Activated naive CD4-positive, alpha-beta T cell treated with anti-CD3 and anti-CD28 coated beads, Interleukin-2, amount 50 U/mL, for 72 hours (primary cell): ENCODE results near the gene ITGB3. TPM values are rescaled to one million over a fixed set of nuclear protein-coding genes. Genes with fewer than 3 reads are reported as not detected.

ENCODE experiments used
- ATAC-seq, 2 donors: fragments of 150-1000 bp; cut with Tn5 transposase; 2 replicates each; pipeline ENCODE4 v1.10.0; 2021; ENCODE audit warnings: mild to moderate bottlenecking in 2 of 2, moderate library complexity in 2 of 2
- DNase-seq, 2 donors: peaks; one replicate each; pipeline ENCODE4 v3.0.0; 2021 to 2022; ENCODE audit warnings: low spot score in 2 of 2
- H3K27ac Mint-ChIP-seq, 2 donors: one replicate each; pipeline ENCODE4 v1.8.0; 2022; ENCODE audit warnings: mild to moderate bottlenecking in 2 of 2, mixed read lengths in 2 of 2
- H3K36me3 Mint-ChIP-seq, 2 donors: one replicate each; pipeline ENCODE4 v1.8.0; 2022; ENCODE audit warnings: mixed read lengths in 2 of 2
- H3K9me3 Mint-ChIP-seq, 2 donors: one replicate each; pipeline ENCODE4 v1.8.0; 2022; ENCODE audit warnings: mixed read lengths in 2 of 2
- total RNA-seq, 2 donors: library from RNA; stranded (reverse); gene quantifications; one replicate each; pipeline ENCODE4 v1.2.3, GENCODE V29; 2022

Gene ITGB3
- total RNA-seq, 2 donors from 2014 or later, result 0.10 TPM; not detected in 1

- peaks cover 7 to 8% of the 10 kb centered on the region in 2 donors for H3K9me3 Mint-ChIP-seq
- ATAC-seq, result no peak
- DNase-seq, result no peak
- no peak overlapping the region for H3K27ac Mint-ChIP-seq
- H3K36me3 Mint-ChIP-seq, result peaks cover 0 to 6% of the 10 kb centered on the region in 2 donors
Observed at GRCh38 chr17:47297661-47298400, 44.2 kb downstream of the ITGB3 start.

DNA sequence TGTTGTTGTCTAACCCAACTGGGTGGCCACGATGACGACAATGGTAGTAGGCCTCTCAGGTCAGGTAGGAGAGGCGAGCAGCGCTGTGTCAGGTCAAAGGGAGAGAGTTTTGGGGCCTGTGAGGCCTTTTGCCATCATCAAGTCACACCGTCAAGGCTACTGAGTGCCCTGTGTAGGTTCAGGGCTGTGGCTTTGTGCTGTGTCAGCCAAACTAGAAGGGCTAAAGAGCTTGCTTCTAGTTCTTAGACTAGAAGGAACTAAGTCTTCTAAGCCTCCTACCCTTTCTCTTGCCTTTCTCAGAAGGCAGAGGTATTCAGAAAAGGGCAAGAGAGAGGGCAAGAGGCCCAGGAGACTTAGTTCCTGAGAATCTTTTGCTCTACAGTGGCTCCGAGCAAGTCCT lies 45.1 kb downstream of the ITGB3 start:
- peaks cover 7 to 8% of the 10 kb centered on the region in 2 donors for H3K9me3 Mint-ChIP-seq
- no peak overlapping the region for H3K27ac Mint-ChIP-seq
- no peak for ATAC-seq
- peaks cover 0 to 6% of the 10 kb centered on the region in 2 donors for H3K36me3 Mint-ChIP-seq
- no peak for DNase-seq

DNA sequence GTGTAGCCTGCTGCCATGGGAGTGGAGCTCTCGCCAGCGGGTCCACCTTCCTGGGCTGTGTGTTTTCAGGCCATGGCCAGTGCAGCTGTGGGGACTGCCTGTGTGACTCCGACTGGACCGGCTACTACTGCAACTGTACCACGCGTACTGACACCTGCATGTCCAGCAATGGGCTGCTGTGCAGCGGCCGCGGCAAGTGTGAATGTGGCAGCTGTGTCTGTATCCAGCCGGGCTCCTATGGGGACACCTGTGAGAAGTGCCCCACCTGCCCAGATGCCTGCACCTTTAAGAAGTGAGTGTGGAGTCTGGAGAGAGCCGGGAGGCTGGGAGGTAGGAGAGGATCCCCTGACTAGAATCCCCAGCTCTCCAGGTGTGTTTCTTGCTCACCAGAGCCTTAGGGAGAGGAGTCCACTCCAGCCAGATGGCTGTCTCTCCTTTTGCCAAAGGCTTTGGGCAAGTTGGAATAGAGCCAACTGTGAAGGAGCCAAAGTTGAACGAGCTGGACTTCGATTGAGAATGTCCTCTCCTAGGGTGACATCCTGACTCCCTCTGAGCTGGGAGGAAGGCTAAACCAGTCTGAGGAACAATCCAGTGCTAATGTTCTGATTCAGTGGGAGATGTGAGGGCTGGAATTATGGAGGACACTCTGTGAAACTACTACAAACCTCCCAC lies 45.7 kb downstream of the ITGB3 start:
- no peak overlapping the region for H3K27ac Mint-ChIP-seq
- H3K9me3 Mint-ChIP-seq, result peaks cover 7 to 8% of the 10 kb centered on the region in 2 donors
- DNase-seq (no peak), ATAC-seq (no peak)
- H3K36me3 Mint-ChIP-seq, result peaks cover 0 to 6% of the 10 kb centered on the region in 2 donors

DNA sequence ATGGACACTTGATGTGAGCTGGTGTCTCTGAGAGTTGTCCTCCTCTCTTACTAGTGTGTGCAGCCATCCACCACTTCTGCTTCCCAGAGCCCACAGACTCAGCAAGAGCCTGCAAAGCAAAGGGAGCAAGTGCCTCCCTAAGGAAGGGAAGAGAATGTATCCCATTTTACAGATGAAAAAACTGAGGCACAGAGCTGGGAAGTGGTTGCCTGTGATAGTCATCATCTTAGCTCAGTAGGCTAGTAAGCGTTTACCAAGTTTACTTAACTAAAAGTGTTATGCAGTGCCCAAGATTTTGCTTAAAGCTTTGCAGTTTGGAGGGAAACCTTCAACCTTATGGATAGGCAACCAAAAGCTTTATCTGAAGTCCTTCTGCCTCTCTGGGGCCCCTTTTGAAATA lies 47.1 kb downstream of the ITGB3 start:
- H3K9me3 Mint-ChIP-seq, result peaks cover 7 to 8% of the 10 kb centered on the region in 2 donors
- H3K27ac Mint-ChIP-seq, result no peak overlapping the region
- no peak for ATAC-seq
- DNase-seq, result no peak
- H3K36me3 Mint-ChIP-seq, result peaks cover 0 to 6% of the 10 kb centered on the region in 2 donors

DNA sequence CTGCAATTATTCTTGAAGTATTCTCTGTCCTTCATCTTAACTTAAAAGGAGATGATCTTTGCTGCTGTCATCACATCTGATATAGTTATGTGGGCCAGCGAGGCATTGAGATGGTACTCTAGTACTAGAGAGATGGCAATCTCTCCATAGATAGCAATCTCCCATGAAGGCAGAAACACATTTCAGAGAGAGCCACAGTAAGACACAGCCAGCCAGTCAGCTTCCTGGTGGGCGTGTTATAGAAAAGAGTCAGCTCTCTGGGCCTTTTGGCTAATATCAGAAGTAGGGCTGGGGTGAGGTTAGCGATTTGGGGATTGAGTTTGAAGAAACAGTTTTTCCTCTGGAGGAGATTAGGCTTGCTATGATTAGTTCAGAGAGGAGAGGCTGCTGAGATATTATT lies 47.5 kb downstream of the ITGB3 start:
- peaks cover 7 to 8% of the 10 kb centered on the region in 2 donors for H3K9me3 Mint-ChIP-seq
- DNase-seq (no peak), ATAC-seq (peak in 1 of 2 donors; percentile 67)
- H3K36me3 Mint-ChIP-seq, result peaks cover 0 to 6% of the 10 kb centered on the region in 2 donors
- no peak overlapping the region for H3K27ac Mint-ChIP-seq

- no peak overlapping the region for H3K27ac Mint-ChIP-seq
- DNase-seq, result no peak
Observed at GRCh38 chr17:47301831-47302230, 48.2 kb downstream of the ITGB3 start.

GRCh38 chr17:47304186-47304585 lies 50.6 kb downstream of the ITGB3 start:
- peak overlapping the region in 1 of 2 donors; percentile 29 for H3K27ac Mint-ChIP-seq
- H3K9me3 Mint-ChIP-seq, result peaks cover 7 to 8% of the 10 kb centered on the region in 2 donors
- DNase-seq (no peak), ATAC-seq (no peak)
- H3K36me3 Mint-ChIP-seq, result peaks cover 0 to 6% of the 10 kb centered on the region in 2 donors

More at GRCh38 chr17:47301831-47302230, 48.2 kb downstream of the ITGB3 start:
- Mint-ChIP-seq H3K36me3 (peaks cover 0 to 6% of the 10 kb centered on the region in 2 donors), H3K9me3 (peaks cover 7 to 8% of the 10 kb centered on the region in 2 donors)
- ATAC-seq, result no peak

- ATAC-seq (peak in 1 of 2 donors; percentile 55), DNase-seq (no peak)
- Mint-ChIP-seq H3K36me3 (peaks cover 0 to 6% of the 10 kb centered on the region in 2 donors), H3K9me3 (peaks cover 7 to 8% of the 10 kb centered on the region in 2 donors), H3K27ac (no peak overlapping the region)
Observed at GRCh38 chr17:47305302-47305923, 51.8 kb downstream of the ITGB3 start.

DNA sequence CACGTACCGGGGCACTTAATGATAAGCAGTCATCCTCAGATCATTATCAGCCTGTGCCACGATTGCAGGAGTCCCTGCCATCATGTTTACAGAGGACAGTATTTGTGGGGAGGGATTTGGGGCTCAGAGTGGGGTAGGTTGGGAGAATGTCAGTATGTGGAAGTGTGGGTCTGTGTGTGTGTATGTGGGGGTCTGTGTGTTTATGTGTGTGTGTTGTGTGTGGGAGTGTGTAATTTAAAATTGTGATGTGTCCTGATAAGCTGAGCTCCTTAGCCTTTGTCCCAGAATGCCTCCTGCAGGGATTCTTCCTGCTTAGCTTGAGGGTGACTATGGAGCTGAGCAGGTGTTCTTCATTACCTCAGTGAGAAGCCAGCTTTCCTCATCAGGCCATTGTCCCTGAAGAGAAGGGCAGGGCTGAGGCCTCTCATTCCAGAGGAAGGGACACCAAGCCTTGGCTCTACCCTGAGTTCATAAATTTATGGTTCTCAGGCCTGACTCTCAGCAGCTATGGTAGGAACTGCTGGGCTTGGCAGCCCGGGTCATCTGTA lies 56.6 kb downstream of the ITGB3 start:
- DNase-seq, result no peak
- H3K27ac Mint-ChIP-seq, result no peak overlapping the region
- no peak for ATAC-seq
- H3K36me3 Mint-ChIP-seq, result no peaks in the 10 kb centered on the region
- no peaks in the 10 kb centered on the region for H3K9me3 Mint-ChIP-seq

DNA sequence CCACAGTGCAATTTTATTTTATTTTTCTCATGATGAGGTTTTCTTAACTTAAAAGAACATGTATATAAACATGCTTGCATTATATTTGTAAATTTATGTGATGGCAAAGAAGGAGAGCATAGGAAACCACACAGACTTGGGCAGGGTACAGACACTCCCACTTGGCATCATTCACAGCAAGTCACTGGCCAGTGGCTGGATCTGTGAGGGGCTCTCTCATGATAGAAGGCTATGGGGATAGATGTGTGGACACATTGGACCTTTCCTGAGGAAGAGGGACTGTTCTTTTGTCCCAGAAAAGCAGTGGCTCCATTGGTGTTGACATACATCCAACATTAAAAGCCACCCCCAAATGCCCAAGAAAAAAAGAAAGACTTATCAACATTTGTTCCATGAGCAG lies 57.8 kb downstream of the ITGB3 start:
- DNase-seq, result no peak
- Mint-ChIP-seq H3K27ac (no peak overlapping the region), H3K36me3 (no peaks in the 10 kb centered on the region), H3K9me3 (no peaks in the 10 kb centered on the region)
- ATAC-seq, result no peak

DNA sequence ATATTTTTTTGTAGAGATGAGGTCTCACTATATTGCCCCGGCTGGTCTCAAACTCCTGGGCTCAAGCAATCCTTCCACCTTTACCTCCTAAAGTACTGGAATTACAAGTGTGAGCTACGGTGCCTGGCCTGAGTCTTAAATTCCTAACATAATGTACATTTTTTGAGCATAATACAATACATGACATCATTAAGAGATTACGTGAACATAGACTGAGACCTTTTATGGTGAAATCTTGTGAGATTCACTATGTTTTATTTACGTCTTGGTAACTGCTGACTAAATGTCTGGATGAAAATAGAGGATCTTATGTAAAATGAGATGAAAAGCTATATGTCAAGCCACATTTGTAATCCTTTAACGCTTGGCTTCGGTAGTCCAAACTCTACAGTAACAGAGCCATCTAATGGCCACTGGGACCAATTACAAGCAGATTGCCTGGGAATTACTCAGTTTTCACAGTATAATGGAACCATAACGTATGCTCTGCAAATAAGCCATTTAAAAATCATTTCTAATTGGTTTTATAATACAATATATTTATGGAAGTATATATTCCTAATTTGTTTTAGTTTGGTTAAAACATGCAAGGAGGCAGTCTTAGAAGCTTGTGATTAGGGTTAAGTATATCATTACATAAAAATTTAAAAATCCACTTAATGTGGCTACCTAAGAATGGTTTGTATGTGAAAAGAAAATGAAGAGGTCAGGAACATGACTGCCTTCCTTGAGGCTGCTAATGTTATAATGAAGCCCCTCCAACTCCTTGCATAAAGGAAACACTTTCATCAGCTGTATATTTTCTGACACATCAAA lies 62.0 kb downstream of the ITGB3 start:
- H3K27ac Mint-ChIP-seq, result no peak overlapping the region
- no peaks in the 10 kb centered on the region for H3K9me3 Mint-ChIP-seq
- DNase-seq (peak in 1 of 2 donors; percentile 12), ATAC-seq (peak; percentile 70 to 77)
- H3K36me3 Mint-ChIP-seq, result no peaks in the 10 kb centered on the region

DNA sequence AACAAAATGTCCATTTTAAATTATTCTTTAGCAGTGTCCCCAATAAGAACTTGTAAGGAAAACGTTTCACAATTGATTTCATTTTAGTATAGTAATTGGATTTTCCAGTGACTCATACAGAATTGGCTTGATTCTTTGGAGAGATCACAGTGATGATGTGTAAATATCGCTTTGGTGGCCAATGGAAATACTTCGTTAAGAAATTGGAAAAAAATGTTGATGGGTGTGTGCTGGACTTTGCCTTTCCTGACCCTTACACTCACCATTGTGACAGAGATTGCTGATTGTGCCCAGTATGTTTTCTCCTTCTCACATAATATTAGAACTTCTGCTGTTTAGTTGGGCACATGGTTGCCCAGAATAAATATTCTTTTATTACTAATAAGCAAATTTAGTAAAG lies 62.7 kb downstream of the ITGB3 start:
- peaks cover 0 to 4% of the 10 kb centered on the region in 2 donors for H3K36me3 Mint-ChIP-seq
- ATAC-seq, result no peak
- H3K9me3 Mint-ChIP-seq, result peaks cover 0 to 4% of the 10 kb centered on the region in 2 donors
- no peak overlapping the region for H3K27ac Mint-ChIP-seq
- no peak for DNase-seq

- DNase-seq, result no peak
- Mint-ChIP-seq H3K36me3 (peaks cover 0 to 6% of the 10 kb centered on the region in 2 donors), H3K9me3 (peaks cover 0 to 6% of the 10 kb centered on the region in 2 donors), H3K27ac (no peak overlapping the region)
- no peak for ATAC-seq
Observed at GRCh38 chr17:47317119-47317518, 63.5 kb downstream of the ITGB3 start.

DNA sequence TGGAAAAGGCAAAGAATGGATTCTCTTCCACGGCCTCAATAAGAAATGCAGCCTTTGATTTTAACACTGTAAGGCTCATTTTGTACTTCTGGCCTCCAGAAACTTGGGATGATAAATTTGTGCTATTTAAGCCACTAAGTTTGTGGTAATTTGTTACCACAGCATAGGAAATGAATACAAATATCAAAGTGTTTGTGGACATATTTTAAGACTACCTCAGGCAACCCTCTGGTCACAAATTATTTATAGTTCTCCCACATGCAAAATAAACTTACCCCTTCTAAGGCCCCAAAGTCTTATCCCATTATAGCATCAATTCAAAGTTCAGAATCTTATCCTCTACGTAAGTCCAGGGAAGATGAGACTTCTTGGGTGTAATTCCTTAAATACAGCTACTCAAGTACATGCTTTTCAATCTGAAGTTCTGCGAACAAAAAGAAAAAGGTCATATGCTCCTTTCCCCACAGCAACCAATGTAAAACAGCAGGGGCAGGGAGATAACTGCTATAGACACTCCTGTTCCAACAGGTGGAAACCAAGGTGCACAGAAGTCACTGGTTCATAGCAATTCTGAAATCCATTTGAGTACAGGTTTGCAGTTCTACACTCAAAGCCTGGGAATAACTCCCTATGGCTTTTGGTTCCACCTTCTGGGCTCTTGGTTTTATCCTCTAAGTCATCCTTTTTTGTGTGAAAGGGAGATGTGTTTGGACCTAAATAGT lies 64.7 kb downstream of the ITGB3 start:
- peaks cover 0 to 6% of the 10 kb centered on the region in 2 donors for H3K9me3 Mint-ChIP-seq
- no peak for ATAC-seq

GRCh38 chr17:47320879-47321502 lies 67.4 kb downstream of the ITGB3 start:
- Mint-ChIP-seq H3K36me3 (peaks cover 0 to 6% of the 10 kb centered on the region in 2 donors), H3K9me3 (peaks cover 0 to 6% of the 10 kb centered on the region in 2 donors), H3K27ac (no peak overlapping the region)
- no peak for ATAC-seq
- DNase-seq, result no peak

More for the DNA sequence above, 64.7 kb downstream of the ITGB3 start:
- H3K27ac Mint-ChIP-seq, result no peak overlapping the region
- peaks cover 0 to 6% of the 10 kb centered on the region in 2 donors for H3K36me3 Mint-ChIP-seq
- no peak for DNase-seq
